Rectal smooth muscle tissue (tissue), 1 donor: ENCODE measurements around the gene NES.
"Not testable (repeated sequence)": the region's sequence is repeated elsewhere in the genome, so short reads cannot be mapped to it uniquely, and the experiment has no call there.

Experiments
- H3K27ac ChIP-seq: one replicate; pipeline ENCODE4 v1.7.0; 2013; ENCODE audit warnings: low read depth, low read length, inconsistent platforms
- H3K27me3 ChIP-seq: one replicate; pipeline ENCODE4 v1.7.0; 2013; ENCODE audit warnings: low read length; ENCODE audit not compliant: control insufficient read depth, insufficient read depth
- H3K36me3 ChIP-seq: one replicate; pipeline ENCODE4 v1.7.0; 2013; ENCODE audit warnings: low read length; ENCODE audit not compliant: control insufficient read depth, insufficient read depth
- H3K4me1 ChIP-seq: one replicate; pipeline ENCODE4 v1.7.0; 2013; ENCODE audit warnings: low read length; ENCODE audit not compliant: control insufficient read depth, insufficient read depth
- H3K4me3 ChIP-seq: one replicate; pipeline ENCODE4 v1.7.0; 2013; ENCODE audit warnings: low read length
- H3K9ac ChIP-seq: one replicate; pipeline ENCODE4 v1.7.0; 2013; ENCODE audit warnings: low read length

The NES gene

DNA sequence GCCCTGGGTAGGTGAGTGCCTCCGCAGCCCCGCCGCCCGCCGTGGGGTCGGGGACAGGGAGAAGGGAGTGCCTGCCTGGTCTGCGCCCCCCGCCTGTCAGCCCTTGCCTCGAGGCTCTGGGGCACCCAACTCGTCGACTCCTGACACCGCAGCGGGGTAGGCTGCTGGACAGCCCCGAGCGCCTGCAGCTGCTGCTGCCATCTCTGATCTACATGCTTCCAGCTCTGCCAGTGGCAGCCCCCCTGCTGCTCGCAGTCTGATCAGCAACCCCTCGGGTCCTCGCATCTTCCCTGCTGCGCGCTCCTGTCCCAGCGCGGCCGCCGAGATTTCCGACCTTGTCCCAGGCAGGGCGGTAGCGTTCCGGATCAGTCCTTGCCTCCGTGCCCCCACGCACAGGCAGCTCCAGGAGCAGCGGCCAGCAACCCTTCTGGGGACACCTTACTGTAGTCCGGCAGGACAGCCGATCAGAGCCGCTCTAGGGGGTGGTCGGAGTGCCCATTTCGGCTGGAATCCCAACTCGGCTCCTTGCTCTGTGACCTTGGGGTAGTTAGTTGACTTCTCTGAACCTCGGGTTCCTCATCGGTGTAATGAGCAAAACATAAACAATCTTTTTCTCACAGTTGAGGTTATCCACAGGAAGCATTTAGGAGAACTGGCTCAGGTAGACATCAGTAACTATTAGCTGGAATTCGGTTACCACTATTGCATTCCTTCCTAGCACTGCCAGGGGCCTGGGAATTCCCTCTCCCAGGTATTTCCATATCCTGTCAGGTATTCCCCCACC, 34.8 kb downstream of the NES start:
- Histone ChIP-seq H3K9ac (no peak overlapping the region), H3K4me1 (no peaks in the 10 kb centered on the region), H3K36me3 (no peaks in the 10 kb centered on the region), H3K27ac (no peak overlapping the region), H3K4me3 (peak overlapping the region; percentile 5), H3K27me3 (peaks cover 33% of the 10 kb centered on the region)

DNA sequence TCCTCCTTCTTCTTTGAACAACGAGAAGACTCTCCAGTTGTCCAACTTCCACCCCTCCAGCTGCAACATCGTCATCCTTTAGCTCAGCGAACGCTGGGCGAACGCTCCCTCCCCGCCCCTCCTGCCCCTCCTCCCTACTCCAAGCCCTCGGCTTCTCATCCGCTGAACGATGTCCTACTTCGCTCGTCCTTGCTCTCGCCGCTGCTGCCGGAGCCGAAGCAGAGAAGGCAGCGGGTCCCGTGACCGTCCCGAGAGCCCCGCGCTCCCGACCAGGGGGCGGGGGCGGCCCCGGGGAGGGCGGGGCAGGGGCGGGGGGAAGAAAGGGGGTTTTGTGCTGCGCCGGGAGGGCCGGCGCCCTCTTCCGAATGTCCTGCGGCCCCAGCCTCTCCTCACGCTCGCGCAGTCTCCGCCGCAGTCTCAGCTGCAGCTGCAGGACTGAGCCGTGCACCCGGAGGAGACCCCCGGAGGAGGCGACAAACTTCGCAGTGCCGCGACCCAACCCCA, 35.4 kb downstream of the NES start, which contains the start of gene BCAN:
TSS of gene BCAN (plus strand) at position 357 of the 504 bp plus-strand sequence. CDS start 3,938 bp downstream, outside the sequence.
- Histone ChIP-seq H3K4me1 (no peaks in the 10 kb centered on the region), H3K4me3 (peak within 1 kb of the TSS; percentile 13), H3K27me3 (peaks cover 31% of the 10 kb centered on the region), H3K9ac (no peak within 1 kb of the TSS), H3K36me3 (no peaks in the 10 kb centered on the region), H3K27ac (no peak within 1 kb of the TSS)

DNA sequence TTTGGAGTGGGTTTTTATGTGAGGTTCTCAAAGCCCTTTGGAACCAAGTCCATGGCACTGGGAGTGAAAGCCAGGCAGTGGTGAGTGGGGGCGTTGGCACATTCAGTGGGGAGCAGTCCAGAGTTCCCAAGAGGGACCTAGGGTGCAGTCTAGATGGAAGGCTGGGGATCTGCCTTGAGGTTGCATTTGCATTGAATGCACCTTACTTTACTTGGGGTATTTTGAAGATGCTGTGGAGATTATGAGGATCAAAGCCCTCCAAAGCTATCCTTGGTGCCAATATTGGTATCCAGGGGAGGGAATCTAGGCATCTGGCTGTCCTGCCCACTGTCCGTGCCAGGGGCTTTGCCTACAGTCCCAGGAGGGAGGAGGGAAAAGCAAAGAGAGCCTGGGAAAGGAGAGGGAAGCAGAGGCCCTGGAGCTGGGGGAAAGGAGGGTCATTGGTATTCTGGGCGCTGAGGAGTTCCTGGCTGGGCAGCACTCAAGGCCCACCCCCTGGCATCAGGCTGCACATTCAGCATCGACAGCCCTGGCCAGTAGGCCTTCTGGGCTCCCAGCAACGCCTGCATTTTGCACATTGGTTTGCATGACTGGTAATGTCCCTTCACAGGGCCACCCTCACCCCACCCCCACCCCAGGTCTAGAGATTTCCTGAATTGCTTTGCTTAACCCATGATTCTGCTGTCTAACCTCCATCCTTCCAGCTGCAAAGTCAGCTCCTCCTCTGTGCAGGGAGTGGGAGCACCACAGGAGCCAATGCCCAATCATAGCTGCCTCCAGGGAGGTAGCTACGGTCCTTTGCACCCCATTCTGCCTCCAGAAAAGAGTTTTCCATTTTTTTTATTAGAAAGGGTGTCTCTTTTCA, 36.1 kb downstream of the NES start:
- Histone ChIP-seq H3K36me3 (no peaks in the 10 kb centered on the region), H3K4me3 (peak overlapping the region; percentile 13), H3K27ac (no peak overlapping the region), H3K9ac (no peak overlapping the region), H3K4me1 (no peaks in the 10 kb centered on the region), H3K27me3 (peaks cover 31% of the 10 kb centered on the region)

DNA sequence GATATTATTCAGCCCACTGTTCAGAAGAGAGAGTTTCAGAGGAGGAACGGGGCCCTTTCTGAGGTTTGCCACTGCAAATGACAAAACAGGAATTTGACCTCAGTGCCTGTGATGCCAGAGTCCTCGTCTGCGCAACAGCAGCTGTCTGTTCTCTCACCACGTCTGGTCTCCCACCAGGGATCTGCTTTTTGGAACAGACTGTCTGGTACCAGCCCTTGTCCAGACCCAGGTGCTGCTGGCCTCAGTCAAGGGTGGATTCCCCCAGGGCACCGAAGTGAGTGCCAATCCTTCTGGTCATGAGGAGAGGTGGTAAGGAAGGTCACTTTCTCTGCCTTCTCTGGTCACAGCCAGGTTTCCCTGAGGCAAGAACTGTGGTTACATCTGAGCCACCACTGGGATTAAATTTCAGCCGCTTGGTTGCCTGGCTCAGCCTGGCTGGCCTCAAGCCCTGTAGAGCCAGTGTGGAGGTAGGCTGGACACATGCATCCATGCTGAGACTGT, 37.6 kb downstream of the NES start:
- H3K27me3 ChIP-seq: peaks cover 31% of the 10 kb centered on the region

DNA sequence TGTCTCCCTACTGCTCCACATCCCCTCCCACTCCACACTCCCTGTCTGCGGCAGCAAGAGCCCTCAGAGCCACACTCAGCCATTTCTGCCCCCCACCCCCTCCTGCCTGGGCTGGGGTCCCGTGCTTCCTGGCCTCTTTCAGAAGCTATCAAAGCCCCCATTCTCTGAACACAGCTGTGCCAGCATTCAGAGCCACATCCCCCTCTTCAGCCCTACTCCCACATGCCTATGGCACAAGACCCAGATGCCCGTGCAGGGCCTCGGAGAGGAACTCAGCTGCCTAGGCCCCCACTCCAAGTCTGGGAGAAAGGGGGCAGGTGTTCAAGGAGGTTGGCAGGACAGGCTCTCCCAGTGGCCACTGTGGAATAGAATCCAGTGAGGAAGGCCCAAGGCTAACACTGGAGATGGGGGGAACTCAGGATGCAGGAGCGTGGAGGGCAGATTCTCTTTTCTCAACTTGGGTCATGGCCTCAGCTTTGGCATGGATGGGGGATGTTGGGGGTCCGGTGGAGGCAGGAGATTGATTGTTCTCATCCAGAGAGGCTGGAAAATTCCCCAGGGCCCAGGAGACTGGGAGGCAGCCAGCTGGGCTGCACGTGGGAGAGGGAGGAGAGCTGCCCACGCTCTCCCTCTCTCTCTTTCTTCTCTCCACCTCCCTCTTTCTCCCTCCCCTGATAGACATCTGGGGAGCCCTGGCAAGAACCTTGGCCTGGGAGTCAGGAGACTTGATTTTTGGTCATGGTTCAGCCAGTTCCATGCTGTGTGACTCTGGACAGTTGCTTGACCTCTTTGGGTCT, 38.8 kb downstream of the NES start:
- H3K4me3 ChIP-seq: no peak overlapping the region
- no peak overlapping the region for H3K27ac ChIP-seq
- no peaks in the 10 kb centered on the region for H3K36me3 ChIP-seq
- H3K27me3 ChIP-seq: peaks cover 35% of the 10 kb centered on the region
- no peaks in the 10 kb centered on the region for H3K4me1 ChIP-seq
- H3K9ac ChIP-seq: no peak overlapping the region

More for the DNA sequence above, 37.6 kb downstream of the NES start:
- Histone ChIP-seq H3K9ac (no peak overlapping the region), H3K36me3 (no peaks in the 10 kb centered on the region), H3K27ac (no peak overlapping the region), H3K4me1 (no peaks in the 10 kb centered on the region), H3K4me3 (no peak overlapping the region)

DNA sequence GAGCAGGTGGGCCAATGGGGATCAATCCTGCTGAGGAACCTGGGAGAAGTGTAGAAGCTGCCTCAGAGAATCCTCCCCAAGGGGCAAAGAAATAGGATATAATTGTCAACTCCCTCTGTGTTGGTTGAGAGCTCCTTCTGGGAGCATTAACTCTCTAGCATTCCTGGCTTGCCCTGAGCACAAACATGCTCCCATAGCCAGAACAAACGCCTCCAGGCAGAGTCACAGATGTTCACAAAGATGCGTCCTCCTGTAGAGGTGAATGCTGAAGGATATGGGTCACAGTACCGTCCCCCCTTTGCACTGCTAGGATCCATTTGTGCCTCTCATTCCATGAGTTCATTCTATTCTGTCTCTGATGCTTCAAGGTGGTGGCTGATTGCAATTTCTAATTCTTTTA, 44.9 kb downstream of the NES start:
- Histone ChIP-seq H3K36me3 (no peaks in the 10 kb centered on the region), H3K27ac (no peak overlapping the region), H3K4me1 (no peaks in the 10 kb centered on the region), H3K9ac (no peak overlapping the region), H3K27me3 (peaks cover 13% of the 10 kb centered on the region), H3K4me3 (no peak overlapping the region)

DNA sequence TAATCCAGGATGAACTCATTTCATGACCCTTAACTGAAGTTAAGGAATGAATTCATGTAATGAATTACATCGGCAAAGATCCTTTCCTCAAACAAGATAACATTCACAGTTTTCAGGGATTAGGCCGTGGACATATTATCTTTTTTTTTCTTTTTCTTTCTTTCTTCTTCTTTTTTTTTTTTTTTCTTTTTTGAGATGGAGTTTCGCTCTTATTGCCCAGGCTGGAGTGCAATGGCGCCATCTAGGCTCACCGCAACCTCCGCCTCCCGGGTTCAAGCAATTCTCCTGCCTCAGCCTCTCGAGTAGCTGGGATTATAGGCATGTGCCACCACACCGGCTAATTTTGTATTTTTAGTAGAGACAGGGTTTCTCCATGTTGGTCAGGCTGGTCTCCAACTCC, 46.1 kb downstream of the NES start:
- H3K4me3 ChIP-seq, H3K9ac ChIP-seq, H3K4me1 ChIP-seq, H3K36me3 ChIP-seq, H3K27ac ChIP-seq: not testable (repeated sequence)
- H3K27me3 ChIP-seq: peaks cover 13% of the 10 kb centered on the region

DNA sequence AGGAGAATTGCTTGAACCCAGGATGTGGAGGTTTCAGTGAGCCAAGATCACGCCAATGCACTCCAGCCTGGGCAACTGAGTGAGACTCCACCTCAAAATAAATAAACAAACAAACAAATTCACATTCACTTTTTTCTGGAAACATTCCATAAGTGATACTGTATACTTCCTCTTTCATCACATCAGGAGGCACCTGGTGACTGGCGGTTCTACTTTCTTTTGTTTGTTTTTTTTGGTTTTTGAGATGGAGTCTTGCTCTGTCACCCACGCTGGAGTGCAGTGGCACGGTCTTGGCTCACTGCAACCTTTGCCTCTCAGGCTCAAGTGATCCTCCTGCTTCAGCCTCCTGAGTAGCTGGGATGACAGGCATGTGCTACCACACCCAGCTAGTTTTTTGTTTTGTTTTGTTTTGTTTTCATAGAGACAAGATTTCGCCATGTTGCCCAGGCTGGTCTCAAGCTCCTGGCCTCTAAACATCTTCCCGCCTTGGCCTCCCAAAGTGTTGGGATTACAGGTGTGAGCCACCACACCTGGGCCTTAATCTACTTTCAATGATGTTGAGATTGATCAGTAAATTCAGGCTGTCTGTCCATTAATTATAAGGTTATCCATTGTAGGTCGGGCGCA, 47.3 kb downstream of the NES start:
- Histone ChIP-seq H3K36me3 (no peaks in the 10 kb centered on the region), H3K27me3 (peaks cover 18% of the 10 kb centered on the region), H3K27ac (no peak overlapping the region), H3K4me1 (peaks cover 8% of the 10 kb centered on the region), H3K4me3 (no peak overlapping the region), H3K9ac (no peak overlapping the region)

DNA sequence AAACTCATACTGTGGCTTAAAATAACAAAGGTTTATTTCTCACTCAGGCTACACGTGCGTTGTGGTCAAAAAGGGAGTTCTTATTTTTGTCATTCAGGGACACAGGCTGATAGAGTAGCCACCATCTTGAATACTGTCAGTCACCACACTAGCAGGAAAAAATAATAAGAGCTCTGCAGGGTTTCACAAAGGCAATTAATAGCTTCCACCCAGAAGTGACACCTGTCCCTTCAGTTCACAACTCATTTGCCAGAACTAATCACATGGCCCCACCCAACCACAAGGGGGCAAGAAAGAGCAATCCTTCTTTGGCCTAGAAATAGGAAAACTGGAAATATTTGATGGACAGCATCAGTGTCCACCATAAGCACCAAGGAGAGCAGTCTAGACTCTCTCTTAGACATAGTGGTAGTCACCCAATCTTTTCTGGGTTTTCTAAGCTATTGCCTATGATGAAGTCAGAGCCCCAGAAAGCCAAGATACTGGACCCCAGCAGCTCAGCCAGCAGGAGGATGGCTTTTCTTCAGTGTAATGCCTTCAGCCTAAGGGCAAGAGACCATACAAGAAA, 49.8 kb downstream of the NES start:
- Histone ChIP-seq H3K36me3 (no peaks in the 10 kb centered on the region), H3K4me3 (no peak overlapping the region), H3K9ac (no peak overlapping the region), H3K27me3 (peaks cover 28% of the 10 kb centered on the region), H3K27ac (no peak overlapping the region), H3K4me1 (peaks cover 8% of the 10 kb centered on the region)

DNA sequence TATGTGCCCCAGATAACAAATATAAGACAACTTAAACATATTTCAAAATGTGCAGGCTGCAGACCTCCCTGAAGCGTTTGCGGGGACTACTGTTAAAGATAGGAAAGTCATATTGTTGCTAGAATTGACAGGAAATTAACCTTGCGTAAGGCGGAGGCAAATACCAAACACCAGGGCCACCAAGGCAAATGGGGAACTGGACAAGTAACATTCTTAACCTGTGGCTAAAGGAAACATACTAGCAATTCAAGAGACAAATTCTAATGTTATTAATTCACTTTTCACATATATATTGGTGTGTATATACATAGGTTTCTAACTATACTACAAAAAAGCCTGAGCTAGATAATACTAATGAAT, 51.1 kb downstream of the NES start:
- Histone ChIP-seq H3K27me3 (peaks cover 28% of the 10 kb centered on the region), H3K9ac (no peak overlapping the region)

DNA sequence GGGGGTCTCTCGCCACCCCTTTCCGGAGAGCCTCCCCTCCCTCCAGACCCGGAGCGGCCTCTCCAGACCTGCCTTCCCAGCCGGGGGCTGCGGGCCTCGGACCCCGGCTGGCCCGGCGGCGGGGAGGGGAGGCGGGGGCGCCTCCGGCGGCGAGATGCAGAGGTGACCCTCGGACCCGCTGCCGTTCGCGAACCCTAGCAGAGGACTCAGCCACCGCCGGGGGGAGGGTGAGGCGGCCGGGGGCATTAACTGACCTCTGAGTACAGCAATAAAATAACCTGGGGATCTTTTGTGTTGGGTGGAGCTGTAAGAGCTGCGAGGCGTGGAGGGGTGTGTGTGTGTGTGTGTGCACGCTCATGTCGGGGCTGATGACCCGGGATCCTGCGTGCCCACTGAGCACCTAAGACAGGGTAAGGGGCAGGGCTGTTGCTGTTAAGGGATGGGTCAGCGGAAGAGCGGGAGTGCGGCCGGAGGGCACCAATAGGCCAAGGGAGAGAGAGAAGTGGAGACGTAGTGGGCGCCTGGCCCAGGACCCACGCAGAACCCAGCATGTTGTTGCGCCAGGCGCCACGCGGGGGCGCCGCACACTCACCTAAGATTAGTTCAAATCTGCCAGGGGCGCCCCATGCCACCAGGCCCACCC, 51.6 kb downstream of the NES start:
- H3K27ac ChIP-seq: no peak overlapping the region
- no peak overlapping the region for H3K9ac ChIP-seq
- H3K4me1 ChIP-seq: peaks cover 8% of the 10 kb centered on the region
- no peaks in the 10 kb centered on the region for H3K36me3 ChIP-seq
- H3K4me3 ChIP-seq: peak overlapping the region; percentile 57
- peaks cover 25% of the 10 kb centered on the region for H3K27me3 ChIP-seq

More for the DNA sequence above, 51.1 kb downstream of the NES start:
- H3K4me3 ChIP-seq: no peak overlapping the region
- no peaks in the 10 kb centered on the region for H3K36me3 ChIP-seq
- H3K27ac ChIP-seq: no peak overlapping the region
- peaks cover 8% of the 10 kb centered on the region for H3K4me1 ChIP-seq
